ENCODE measurements around the gene DBNDD1. TPM values are rescaled to one million over a fixed set of nuclear protein-coding genes. Genes with fewer than 3 reads are reported as not detected.

Gene DBNDD1
- total and polyA plus RNA-seq, 8 donors, result 6.2 to 12.9 (median 9.5) TPM

- DNase-seq (no peak), ATAC-seq (no peak), FAIRE-seq (no peak)
- TF ChIP-seq, protein P1, sequence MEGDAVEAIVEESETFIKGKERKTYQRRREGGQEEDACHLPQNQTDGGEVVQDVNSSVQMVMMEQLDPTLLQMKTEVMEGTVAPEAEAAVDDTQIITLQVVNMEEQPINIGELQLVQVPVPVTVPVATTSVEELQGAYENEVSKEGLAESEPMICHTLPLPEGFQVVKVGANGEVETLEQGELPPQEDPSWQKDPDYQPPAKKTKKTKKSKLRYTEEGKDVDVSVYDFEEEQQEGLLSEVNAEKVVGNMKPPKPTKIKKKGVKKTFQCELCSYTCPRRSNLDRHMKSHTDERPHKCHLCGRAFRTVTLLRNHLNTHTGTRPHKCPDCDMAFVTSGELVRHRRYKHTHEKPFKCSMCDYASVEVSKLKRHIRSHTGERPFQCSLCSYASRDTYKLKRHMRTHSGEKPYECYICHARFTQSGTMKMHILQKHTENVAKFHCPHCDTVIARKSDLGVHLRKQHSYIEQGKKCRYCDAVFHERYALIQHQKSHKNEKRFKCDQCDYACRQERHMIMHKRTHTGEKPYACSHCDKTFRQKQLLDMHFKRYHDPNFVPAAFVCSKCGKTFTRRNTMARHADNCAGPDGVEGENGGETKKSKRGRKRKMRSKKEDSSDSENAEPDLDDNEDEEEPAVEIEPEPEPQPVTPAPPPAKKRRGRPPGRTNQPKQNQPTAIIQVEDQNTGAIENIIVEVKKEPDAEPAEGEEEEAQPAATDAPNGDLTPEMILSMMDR (IDR thresholded peaks at IDR 0.05), result no peak
- intact Hi-C loops (cut with DNase I), result no loop called here
- H3K27me3 ChIP-seq, result no peaks in the 10 kb centered on the region
- no peak overlapping the region for H3K27ac ChIP-seq
- H3K4me1 ChIP-seq, result no peaks in the 10 kb centered on the region
- no peak overlapping the region for H3K4me3 ChIP-seq
- WGBS, 2 donors, result 46 to 52% methylated on average over 4 of the region's 4 CpGs
- no peaks in the 10 kb centered on the region for H3K9me3 ChIP-seq
- no peaks in the 10 kb centered on the region for H3K36me3 ChIP-seq
These were observed 35.3 kb upstream of the DBNDD1 start for GRCh38 chr16:90054554-90054953.

- no peaks in the 10 kb centered on the region for H3K36me3 ChIP-seq
- TF ChIP-seq, protein P1 (IDR thresholded peaks at IDR 0.05), result no peak
- H3K4me3 ChIP-seq, result no peak overlapping the region
- DNase-seq, result no peak
- no peaks in the 10 kb centered on the region for H3K9me3 ChIP-seq
- intact Hi-C loops (cut with DNase I), result no loop called here
- H3K27me3 ChIP-seq, result no peaks in the 10 kb centered on the region
- no peak for FAIRE-seq
- H3K4me1 ChIP-seq, result no peaks in the 10 kb centered on the region
- ATAC-seq, result no peak
- H3K27ac ChIP-seq, result no peak overlapping the region
- 57 to 70% methylated on average over 1 of the region's 1 CpG for WGBS, 2 donors
These were observed 34.7 kb upstream of the DBNDD1 start for GRCh38 chr16:90053902-90054500.

- FAIRE-seq, result no peak
- DNase-seq, result no peak
These were observed 31.7 kb upstream of the DBNDD1 start for GRCh38 chr16:90050969-90051368.

DNA sequence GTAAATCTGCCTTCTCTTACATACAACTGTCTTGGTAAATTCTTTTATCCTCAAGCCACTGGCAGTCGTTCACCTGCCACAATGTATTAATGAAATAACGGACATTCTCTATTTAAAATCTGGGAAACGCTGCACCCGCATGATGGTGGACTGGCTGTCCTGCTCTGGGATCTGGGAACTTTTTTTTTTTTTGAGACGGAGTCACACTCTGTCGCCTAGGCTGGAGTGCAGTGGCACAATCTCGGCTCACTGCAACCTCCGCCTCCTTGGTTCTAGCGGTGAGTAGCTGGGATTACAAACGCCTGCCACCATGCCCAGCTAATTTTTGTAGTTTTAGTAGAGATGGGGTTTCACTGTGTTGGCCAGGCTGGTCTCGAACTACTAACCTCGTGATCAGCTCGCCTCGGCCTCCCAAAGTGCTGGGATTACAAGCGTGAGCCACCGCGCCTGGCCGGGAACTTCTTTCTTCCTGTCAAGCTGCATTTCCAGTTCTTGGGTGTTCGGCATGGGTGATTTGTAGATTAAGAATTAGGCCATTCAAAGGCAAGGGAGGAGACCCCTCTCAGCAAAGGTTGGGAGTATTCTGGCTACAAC lies 29.6 kb upstream of the DBNDD1 start:
- TF ChIP-seq, protein P1 (IDR thresholded peaks at IDR 0.05), result no peak
- intact Hi-C loops (cut with DNase I), result no loop called here
- Histone ChIP-seq H3K4me3 (no peak overlapping the region), H3K9me3 (no peaks in the 10 kb centered on the region), H3K27ac (no peak overlapping the region), H3K36me3 (no peaks in the 10 kb centered on the region), H3K27me3 (no peaks in the 10 kb centered on the region), H3K4me1 (peaks cover 4 to 10% (median 6%) of the 10 kb centered on the region in 3 donors)
- FAIRE-seq (no peak), DNase-seq (no peak), ATAC-seq (no peak)
- WGBS, 2 donors, result 81 to 86% methylated on average over 19 of the region's 19 CpGs

More at GRCh38 chr16:90050969-90051368, 31.7 kb upstream of the DBNDD1 start:
- no peaks in the 10 kb centered on the region for H3K27me3 ChIP-seq
- intact Hi-C loops (cut with DNase I), result no loop called here
- no peak overlapping the region for H3K27ac ChIP-seq
- H3K4me1 ChIP-seq, result peaks cover 4 to 10% (median 6%) of the 10 kb centered on the region in 3 donors
- TF ChIP-seq, protein P1 (IDR thresholded peaks at IDR 0.05), result no peak
- no peak for ATAC-seq
- 78 to 84% methylated on average over 10 of the region's 10 CpGs for WGBS, 2 donors
- H3K36me3 ChIP-seq, result no peaks in the 10 kb centered on the region
- H3K4me3 ChIP-seq, result no peak overlapping the region
- no peaks in the 10 kb centered on the region for H3K9me3 ChIP-seq

DNA sequence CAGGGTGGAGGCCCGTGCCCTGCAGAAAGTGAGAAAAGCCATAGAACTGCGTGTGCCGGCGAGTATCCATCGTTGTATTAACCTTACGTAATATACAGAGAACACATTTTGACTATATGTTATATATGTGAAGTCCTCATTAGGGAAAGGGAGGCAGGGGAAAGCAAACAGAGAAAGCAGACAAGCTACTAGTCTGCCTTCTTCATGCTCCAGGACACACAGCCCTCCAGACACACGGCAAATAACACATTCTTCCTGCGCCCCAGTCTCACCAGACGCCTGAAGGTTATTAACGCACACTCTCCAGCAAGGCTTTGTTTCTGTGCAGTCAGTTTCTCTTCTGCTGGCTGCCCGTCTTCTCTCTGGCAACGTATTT lies 29.1 kb upstream of the DBNDD1 start:
- FAIRE-seq, result no peak
- 56 to 57% methylated on average over 12 of the region's 12 CpGs for WGBS, 2 donors
- DNase-seq, result no peak
- ATAC-seq, result peak in 1 of 4 donors; percentile 2
- H3K4me1 ChIP-seq, result peaks cover 4 to 10% (median 6%) of the 10 kb centered on the region in 3 donors
- no peaks in the 10 kb centered on the region for H3K36me3 ChIP-seq
- no peak overlapping the region for H3K4me3 ChIP-seq
- no peaks in the 10 kb centered on the region for H3K9me3 ChIP-seq
- TF ChIP-seq, protein P1 (IDR thresholded peaks at IDR 0.05), result no peak
- no peak overlapping the region for H3K27ac ChIP-seq
- H3K27me3 ChIP-seq, result no peaks in the 10 kb centered on the region
- intact Hi-C loops (cut with DNase I), result no loop called here

Data from pancreas (tissue), 10 donors.